Stimulated activated naive B cell treated with anti-CD40 and anti-IgM and Interleukin-4, amounts not matched to agents 10 μg/mL and 1 μg/mL and 100 μg/mL, for 72 hours (primary cell): ENCODE data around the gene ASB9.
"Not testable (repeated sequence)": the region's sequence is repeated elsewhere in the genome, so short reads cannot be mapped to it uniquely, and the experiment has no call there.

Experiments used
- ATAC-seq, 2 donors: fragments of 150-1000 bp; cut with Tn5 transposase; replicated peaks; 2 replicates each; pipeline ENCODE4 v1.10.0; 2021; ENCODE audit warnings: moderate library complexity in 1 of 2
- DNase-seq: peaks from one replicate; pipeline ENCODE4 v3.0.0; 2021
- H3K27ac Mint-ChIP-seq: one replicate; pipeline ENCODE4 v1.8.0; 2022; ENCODE audit warnings: mild to moderate bottlenecking, mixed read lengths
- H3K27me3 Mint-ChIP-seq, 2 donors: one replicate each; pipeline ENCODE4 v1.8.0; 2022; ENCODE audit warnings: mixed read lengths in 2 of 2
- H3K36me3 Mint-ChIP-seq, 2 donors: one replicate each; pipeline ENCODE4 v1.8.0; 2022; ENCODE audit warnings: mixed read lengths in 2 of 2, mild to moderate bottlenecking in 1 of 2
- H3K4me1 Mint-ChIP-seq, 2 donors: one replicate each; pipeline ENCODE4 v1.8.0; 2022; ENCODE audit warnings: mixed read lengths in 2 of 2, mild to moderate bottlenecking in 1 of 2
- H3K4me3 Mint-ChIP-seq, 2 donors: one replicate each; pipeline ENCODE4 v1.8.0; 2022; ENCODE audit warnings: mild to moderate bottlenecking in 2 of 2, mixed read lengths in 2 of 2, moderate library complexity in 1 of 2
- H3K9me3 Mint-ChIP-seq, 2 donors: one replicate each; pipeline ENCODE4 v1.8.0; 2022; ENCODE audit warnings: mixed read lengths in 2 of 2, mild to moderate bottlenecking in 1 of 2

Gene ASB9

GRCh38 chrX:15274946-15275345, 5.1 kb upstream of the ASB9 start:
- Mint-ChIP-seq H3K9me3 (no peaks in the 10 kb centered on the region), H3K27ac (no peak overlapping the region), H3K4me1 (peaks cover 0 to 1% of the 10 kb centered on the region in 2 donors), H3K36me3 (no peaks in the 10 kb centered on the region), H3K27me3 (peaks cover 0 to 4% of the 10 kb centered on the region in 2 donors), H3K4me3 (no peak overlapping the region)
- DNase-seq (no peak), ATAC-seq (no peak)

- H3K36me3 Mint-ChIP-seq, H3K4me1 Mint-ChIP-seq, H3K4me3 Mint-ChIP-seq, H3K27me3 Mint-ChIP-seq, ATAC-seq, H3K9me3 Mint-ChIP-seq, DNase-seq, H3K27ac Mint-ChIP-seq: not testable (repeated sequence)
Measured at GRCh38 chrX:15273275-15273674, 3.4 kb upstream of the ASB9 start.

DNA sequence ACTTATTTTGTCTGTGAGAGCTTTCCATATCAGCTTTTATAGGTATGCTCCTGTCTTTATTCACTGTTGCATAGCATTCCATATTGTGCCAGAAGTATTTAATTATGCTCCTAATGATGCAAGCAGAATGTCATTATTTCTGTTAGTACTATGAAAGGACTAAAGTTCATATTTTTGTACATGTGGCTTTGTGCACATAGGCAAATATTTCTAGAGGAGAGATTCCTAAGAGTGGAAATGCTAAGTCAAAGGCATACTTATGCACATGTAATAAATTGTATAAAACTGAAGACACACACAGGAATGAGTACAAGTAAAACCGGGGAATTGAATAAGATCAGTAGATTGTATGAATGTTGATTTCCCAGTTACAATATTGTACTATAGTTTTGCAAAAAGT, 1.9 kb upstream of the ASB9 start:
- Mint-ChIP-seq H3K27me3 (peaks cover 0 to 4% of the 10 kb centered on the region in 2 donors), H3K4me3 (no peak overlapping the region), H3K4me1 (peaks cover 3 to 6% of the 10 kb centered on the region in 2 donors), H3K9me3 (no peaks in the 10 kb centered on the region), H3K27ac (no peak overlapping the region), H3K36me3 (no peaks in the 10 kb centered on the region)
- ATAC-seq (no peak), DNase-seq (no peak)

DNA sequence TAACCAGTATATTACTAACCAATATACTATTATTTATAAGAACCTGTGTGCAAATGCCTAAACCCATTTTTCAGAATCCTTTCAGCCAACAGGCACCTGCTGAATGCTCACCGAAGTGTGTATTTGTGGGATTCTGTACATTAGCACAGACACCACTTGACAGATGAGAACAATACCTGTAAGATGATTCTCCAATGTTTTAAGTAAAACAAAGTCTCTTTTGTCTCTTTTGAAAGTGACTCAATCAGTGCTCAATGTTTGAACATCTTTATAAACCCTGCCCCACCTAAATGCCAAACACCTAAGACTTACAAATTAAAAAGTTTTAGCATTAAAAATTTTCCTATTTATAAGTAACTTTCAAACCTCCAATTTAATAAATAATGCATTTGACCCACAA, 763 bp downstream of the ASB9 start:
- ATAC-seq, result no peak
- H3K4me3 Mint-ChIP-seq, result no peak overlapping the region

DNA sequence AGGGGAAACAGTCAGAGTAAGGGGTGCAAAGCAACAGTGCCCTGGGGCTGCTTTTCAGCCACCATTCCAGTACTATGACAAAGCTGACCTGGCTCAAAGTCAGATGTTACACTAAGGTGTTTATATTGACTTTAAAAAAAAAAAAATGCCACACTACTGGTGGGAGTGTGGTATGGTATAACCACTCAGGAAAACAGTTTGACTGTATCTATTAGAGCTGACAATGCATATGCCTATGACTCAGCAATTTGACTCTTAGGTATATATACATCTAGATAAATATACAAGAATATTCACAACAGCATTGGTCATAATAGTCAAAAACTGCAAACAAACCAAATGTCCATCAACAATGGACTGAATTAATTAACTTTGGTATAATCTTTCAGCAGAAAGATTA, 15.0 kb downstream of the ASB9 start:
- Mint-ChIP-seq H3K27me3 (peaks cover 0 to 6% of the 10 kb centered on the region in 2 donors), H3K27ac (no peak overlapping the region), H3K4me1 (no peaks in the 10 kb centered on the region), H3K36me3 (no peaks in the 10 kb centered on the region), H3K9me3 (no peaks in the 10 kb centered on the region), H3K4me3 (no peak overlapping the region)
- ATAC-seq (no peak), DNase-seq (no peak)

More for the DNA sequence above, 763 bp downstream of the ASB9 start:
- H3K9me3 Mint-ChIP-seq, result no peaks in the 10 kb centered on the region
- no peak for DNase-seq
- no peak overlapping the region for H3K27ac Mint-ChIP-seq
- peaks cover 3 to 6% of the 10 kb centered on the region in 2 donors for H3K4me1 Mint-ChIP-seq
- no peaks in the 10 kb centered on the region for H3K36me3 Mint-ChIP-seq
- H3K27me3 Mint-ChIP-seq, result peaks cover 0 to 18% of the 10 kb centered on the region in 2 donors

GRCh38 chrX:15245896-15246295, 24.0 kb downstream of the ASB9 start:
- ATAC-seq, result no peak
- Mint-ChIP-seq H3K4me3 (no peak overlapping the region), H3K4me1 (no peaks in the 10 kb centered on the region), H3K27me3 (no peaks in the 10 kb centered on the region), H3K36me3 (no peaks in the 10 kb centered on the region), H3K27ac (no peak overlapping the region), H3K9me3 (no peaks in the 10 kb centered on the region)
- DNase-seq, result no peak

DNA sequence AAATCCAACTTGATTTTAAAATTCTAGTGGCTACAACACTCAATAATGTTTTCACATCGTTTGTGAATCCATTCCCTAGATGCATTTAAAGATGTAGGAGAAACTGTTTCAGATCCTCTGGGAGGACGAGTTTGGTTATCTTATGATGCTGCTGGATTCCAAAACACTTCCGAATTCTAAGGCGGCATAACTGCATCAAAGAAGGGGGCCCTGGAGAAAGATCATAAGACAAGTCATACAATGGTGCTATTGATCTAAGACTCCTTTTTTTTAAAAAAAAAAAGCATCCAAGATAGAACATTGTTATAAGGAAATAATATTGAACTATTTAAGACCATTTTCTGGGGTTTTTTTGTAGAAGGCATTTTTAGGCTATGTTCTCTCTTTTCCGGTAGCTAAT, 25.5 kb downstream of the ASB9 start:
- H3K27ac Mint-ChIP-seq, result no peak overlapping the region
- H3K4me3 Mint-ChIP-seq, result no peak overlapping the region
- no peaks in the 10 kb centered on the region for H3K4me1 Mint-ChIP-seq
- no peak for DNase-seq
- no peaks in the 10 kb centered on the region for H3K27me3 Mint-ChIP-seq
- no peaks in the 10 kb centered on the region for H3K36me3 Mint-ChIP-seq
- H3K9me3 Mint-ChIP-seq, result no peaks in the 10 kb centered on the region
- no peak for ATAC-seq

- no peaks in the 10 kb centered on the region for H3K36me3 Mint-ChIP-seq
- DNase-seq (no peak), ATAC-seq (peak in 1 of 2 donors; percentile 33)
- no peaks in the 10 kb centered on the region for H3K9me3 Mint-ChIP-seq
- no peak overlapping the region for H3K27ac Mint-ChIP-seq
- H3K4me1 Mint-ChIP-seq, result no peaks in the 10 kb centered on the region
- no peak overlapping the region for H3K4me3 Mint-ChIP-seq
- H3K27me3 Mint-ChIP-seq, result no peaks in the 10 kb centered on the region
Measured at GRCh38 chrX:15242899-15243555, 26.9 kb downstream of the ASB9 start.

GRCh38 chrX:15241301-15241700, 28.6 kb downstream of the ASB9 start:
- Mint-ChIP-seq H3K36me3 (no peaks in the 10 kb centered on the region), H3K9me3 (no peaks in the 10 kb centered on the region), H3K4me1 (no peaks in the 10 kb centered on the region), H3K27ac (no peak overlapping the region), H3K4me3 (no peak overlapping the region), H3K27me3 (peaks cover 6% of the 10 kb centered on the region in 2 donors)
- no peak for DNase-seq
- ATAC-seq, result no peak

DNA sequence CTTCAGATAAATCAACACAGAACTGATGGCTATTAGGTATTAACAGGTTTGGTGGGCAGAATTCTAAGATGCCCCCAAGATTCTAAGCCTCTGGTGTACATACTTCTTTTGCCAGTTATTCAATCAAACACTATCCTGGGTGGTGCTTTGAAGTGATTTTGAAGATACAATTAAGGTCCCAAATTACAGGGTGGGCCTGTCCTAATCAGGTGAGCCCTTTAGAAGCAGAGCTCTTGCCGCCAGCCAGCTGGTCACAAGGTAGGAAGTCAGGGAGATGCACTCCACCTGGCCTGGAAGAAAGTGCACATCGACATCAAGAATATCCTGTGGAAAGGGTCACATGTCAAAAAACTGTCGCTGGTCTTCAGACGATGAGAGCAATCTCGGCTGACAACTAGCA, 29.5 kb downstream of the ASB9 start:
- no peak overlapping the region for H3K4me3 Mint-ChIP-seq
- no peak for ATAC-seq
- no peak overlapping the region for H3K27ac Mint-ChIP-seq
- H3K27me3 Mint-ChIP-seq, result peaks cover 6% of the 10 kb centered on the region in 2 donors
- H3K9me3 Mint-ChIP-seq, result no peaks in the 10 kb centered on the region
- no peaks in the 10 kb centered on the region for H3K4me1 Mint-ChIP-seq
- DNase-seq, result no peak
- H3K36me3 Mint-ChIP-seq, result no peaks in the 10 kb centered on the region

- ATAC-seq, result no peak
- Mint-ChIP-seq H3K9me3 (no peaks in the 10 kb centered on the region), H3K4me3 (no peak overlapping the region), H3K36me3 (no peaks in the 10 kb centered on the region), H3K27ac (no peak overlapping the region), H3K27me3 (peaks cover 6% of the 10 kb centered on the region in 2 donors), H3K4me1 (no peaks in the 10 kb centered on the region)
- DNase-seq, result no peak
Measured at GRCh38 chrX:15236146-15236545, 33.7 kb downstream of the ASB9 start.

- H3K27me3 Mint-ChIP-seq, result peaks cover 6% of the 10 kb centered on the region in 2 donors
- no peak for ATAC-seq
- H3K9me3 Mint-ChIP-seq, result no peaks in the 10 kb centered on the region
- no peak for DNase-seq
- no peak overlapping the region for H3K27ac Mint-ChIP-seq
- no peak overlapping the region for H3K4me3 Mint-ChIP-seq
- no peaks in the 10 kb centered on the region for H3K4me1 Mint-ChIP-seq
- no peaks in the 10 kb centered on the region for H3K36me3 Mint-ChIP-seq
Measured at GRCh38 chrX:15235001-15235400, 34.9 kb downstream of the ASB9 start.

- ATAC-seq, result no peak
- no peak overlapping the region for H3K4me3 Mint-ChIP-seq
- H3K9me3 Mint-ChIP-seq, result no peaks in the 10 kb centered on the region
- no peaks in the 10 kb centered on the region for H3K4me1 Mint-ChIP-seq
- no peaks in the 10 kb centered on the region for H3K36me3 Mint-ChIP-seq
- H3K27ac Mint-ChIP-seq, result no peak overlapping the region
- DNase-seq, result no peak
- H3K27me3 Mint-ChIP-seq, result peaks cover 6% of the 10 kb centered on the region in 2 donors
Measured at GRCh38 chrX:15233416-15234015, 36.4 kb downstream of the ASB9 start.

DNA sequence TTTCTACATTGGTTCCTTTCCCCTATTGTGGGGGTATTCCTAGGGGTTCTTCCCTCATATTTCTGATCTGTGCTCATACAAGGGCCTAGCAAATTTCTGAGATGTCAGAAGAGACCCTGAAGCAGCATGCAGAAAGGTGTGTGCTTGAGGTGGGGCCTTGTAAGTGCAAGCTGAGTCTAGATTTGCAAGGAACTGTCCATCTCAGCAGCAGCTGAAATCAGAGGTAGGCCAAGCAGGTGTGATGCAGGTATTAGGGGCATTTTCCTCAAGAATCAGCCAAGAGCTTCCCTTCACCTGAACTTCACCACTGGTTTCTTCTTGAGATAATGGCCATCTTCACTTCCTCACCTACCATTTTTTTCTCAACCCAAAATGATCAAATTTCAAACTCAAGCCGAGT, 45.1 kb downstream of the ASB9 start:
- Mint-ChIP-seq H3K27ac (no peak overlapping the region), H3K9me3 (no peaks in the 10 kb centered on the region), H3K4me3 (no peak overlapping the region), H3K27me3 (peaks cover 0 to 17% of the 10 kb centered on the region in 2 donors), H3K36me3 (no peaks in the 10 kb centered on the region), H3K4me1 (no peaks in the 10 kb centered on the region)
- ATAC-seq, result no peak
- no peak for DNase-seq

DNA sequence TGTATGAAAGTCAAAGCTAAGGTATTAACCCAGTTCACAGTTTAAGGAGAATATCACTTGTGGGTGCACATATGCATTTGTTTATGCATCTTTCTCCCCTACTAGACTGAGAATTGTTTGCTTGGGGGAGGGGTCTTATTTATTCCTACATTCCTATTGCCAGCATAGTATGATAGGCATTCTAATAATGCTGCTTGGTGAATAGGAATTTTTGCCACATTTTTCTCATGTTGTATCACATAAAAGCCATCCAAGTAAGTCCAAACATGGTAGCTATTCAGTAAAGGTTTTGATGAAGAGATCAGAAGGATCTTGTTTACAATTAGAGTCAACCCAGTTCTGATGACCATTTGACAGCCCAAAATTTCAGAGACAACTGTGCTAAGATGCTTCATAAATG, 48.6 kb downstream of the ASB9 start:
- Mint-ChIP-seq H3K36me3 (no peaks in the 10 kb centered on the region), H3K27ac (no peak overlapping the region), H3K4me3 (no peak overlapping the region), H3K9me3 (no peaks in the 10 kb centered on the region), H3K27me3 (peaks cover 0 to 17% of the 10 kb centered on the region in 2 donors), H3K4me1 (no peaks in the 10 kb centered on the region)
- DNase-seq, result no peak
- no peak for ATAC-seq
